GM10248 (cell line): ENCODE measurements around the gene RSAD1.

Source experiments
- CTCF ChIA-PET: fragments of 300-600 bp; sonication (Branson Sonifier 250); formaldehyde crosslinking; extraction: SDS; loops from one replicate; lab custom pipeline; 2021; ENCODE audit warnings: antibody characterized with exemption; lab: Yijun Ruan, JAX
- POLR2A ChIA-PET: fragments of 350-650 bp; sonication (Branson Sonifier 250); formaldehyde crosslinking; extraction: SDS; loops from one replicate; lab custom pipeline; 2020; ENCODE audit warnings: antibody characterized with exemption; lab: Yijun Ruan, JAX
- DNase-seq: peaks from one replicate; pipeline ENCODE4 v3.0.0; 2012; ENCODE audit errors: extremely low spot score
- CTCF ChIP-seq: IDR thresholded peaks from 2 replicates; pipeline ENCODE4 v1.5.1; 2012; ENCODE audit warnings: mild to moderate bottlenecking, low read depth; ENCODE audit errors: extremely low read depth, missing control alignments, control extremely low read depth

Gene RSAD1

DNA sequence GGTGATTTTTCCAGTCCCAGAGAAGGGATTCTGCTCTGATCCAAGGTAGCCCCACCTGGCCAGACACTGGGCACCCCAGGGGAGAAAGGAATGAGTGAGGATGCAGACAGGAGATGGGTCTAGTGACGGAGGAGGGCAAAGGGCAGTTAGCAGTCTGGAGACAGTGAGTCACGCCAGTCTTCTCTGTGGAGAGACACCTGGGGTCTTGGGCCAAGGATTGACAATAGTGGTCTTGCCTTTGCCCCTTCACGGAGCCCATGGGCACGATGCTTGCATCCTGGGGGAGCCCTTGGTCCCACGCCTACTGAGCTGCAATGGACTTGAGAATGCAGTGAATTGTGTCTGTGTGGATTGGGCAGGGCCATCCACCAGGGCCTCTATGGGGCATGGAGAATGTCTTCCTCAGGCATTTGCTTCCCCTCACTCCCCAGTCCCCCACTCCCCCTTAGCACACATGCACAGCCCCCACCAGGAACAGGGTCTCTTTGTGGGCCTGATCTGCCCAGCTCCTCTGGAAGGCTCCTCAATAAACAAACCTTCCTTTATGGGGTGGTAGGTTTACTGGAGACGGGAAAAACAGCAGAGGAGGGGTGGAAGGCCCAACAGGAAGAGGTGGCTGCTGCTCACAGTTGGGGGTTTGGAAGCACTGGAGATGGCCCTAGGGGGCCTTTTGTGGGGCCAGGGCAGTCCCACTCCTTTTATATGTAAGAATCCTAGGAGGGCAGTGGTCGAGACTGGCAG, 11.4 kb upstream of the RSAD1 start:
- ChIA-PET POLR2A (no interaction called here), CTCF (interaction anchor here (0.9 to 2.5 kb wide), 4 partner anchors 12 to 39 kb away, joined by 3 to 12 read pairs (median 4); partner anchors contain the start of gene RSAD1)
- DNase-seq, result no peak
- no peak for TF ChIP-seq CTCF

DNA sequence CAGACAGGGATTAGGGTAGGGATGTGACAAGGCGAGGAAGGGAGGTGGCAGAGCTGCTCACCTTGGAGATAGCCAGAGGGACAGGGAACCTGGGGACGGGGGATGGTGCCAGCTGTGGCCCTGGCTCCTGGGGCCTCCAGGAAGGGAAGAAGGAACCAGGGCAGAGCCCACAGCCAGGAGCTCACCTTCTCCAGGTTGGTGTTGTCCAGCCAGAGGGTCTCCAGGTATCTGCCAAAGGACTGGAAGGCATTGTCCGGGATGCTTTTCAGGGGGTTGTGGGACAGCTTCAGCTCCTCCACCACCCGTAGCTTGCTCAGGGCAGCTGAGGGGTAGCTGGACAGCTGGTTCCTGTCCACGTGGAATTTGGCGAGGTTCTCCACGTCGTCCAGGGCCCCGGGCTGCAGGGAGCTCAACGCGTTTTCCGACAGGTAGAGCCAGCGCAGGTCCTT, 10.8 kb upstream of the RSAD1 start:
- no peak for DNase-seq
- ChIA-PET POLR2A (no interaction called here), CTCF (interaction anchor here (0.9 to 2.5 kb wide), 5 partner anchors 11 to 71 kb away, joined by 3 to 12 read pairs (median 4); partner anchors contain the start of genes LRRC59 and RSAD1)
- no peak for TF ChIP-seq CTCF

DNA sequence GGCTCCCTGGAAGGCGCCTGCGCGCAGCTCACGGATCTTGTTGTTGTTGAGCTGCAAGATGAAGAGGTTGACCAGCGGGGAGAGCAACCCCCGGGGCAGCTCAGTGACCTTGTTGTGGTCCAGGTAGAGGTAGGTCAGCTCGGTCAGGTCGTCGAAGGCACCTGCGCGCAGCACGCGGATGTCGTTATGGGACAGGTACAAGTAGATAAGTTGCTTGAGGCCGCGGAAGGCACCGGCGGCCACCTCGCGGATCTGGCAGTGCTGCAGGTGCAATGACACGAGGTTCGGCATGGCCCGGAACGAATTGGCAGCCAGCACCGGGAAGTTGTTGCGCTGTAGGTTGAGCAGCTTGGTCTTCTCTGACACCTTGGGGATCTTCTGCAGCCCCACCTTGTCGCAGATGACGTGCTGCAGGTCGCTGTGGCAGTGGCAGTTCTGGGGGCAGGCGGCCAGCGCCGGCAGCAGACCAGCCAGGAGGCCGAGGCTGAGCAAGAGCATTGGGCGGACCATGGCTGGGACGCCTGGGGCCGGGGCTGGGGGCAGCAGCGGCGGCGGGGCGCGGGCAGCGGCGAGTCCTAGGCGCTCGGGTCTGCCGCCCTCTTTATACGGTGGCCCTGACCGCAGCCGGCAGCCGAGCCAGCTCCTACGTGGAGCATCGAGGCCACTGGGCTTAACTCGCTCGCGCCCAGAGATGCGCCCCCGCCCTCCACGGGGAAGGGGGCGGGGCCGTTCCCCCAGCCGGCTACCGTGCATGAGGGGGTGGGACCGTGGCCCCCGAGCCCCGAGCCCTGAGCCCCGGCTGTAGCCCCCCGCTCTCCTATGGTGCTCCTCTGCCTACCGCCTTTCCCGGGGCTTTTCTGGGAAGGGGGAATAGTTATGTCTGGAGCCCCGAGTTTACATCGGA, 10.1 kb upstream of the RSAD1 start, which contains the start of gene CHAD:
Gene CHAD (minus strand): TSS at position 577 of the 904 bp plus-strand sequence. CDS start 67 bp downstream, at position 510.
- DNase-seq, result no peak
- ChIA-PET POLR2A (no interaction called here), CTCF (interaction anchor here (0.9 to 2.5 kb wide), 5 partner anchors 11 to 71 kb away, joined by 3 to 12 read pairs (median 4); partner anchors contain the start of genes LRRC59 and RSAD1)
- no peak for TF ChIP-seq CTCF

DNA sequence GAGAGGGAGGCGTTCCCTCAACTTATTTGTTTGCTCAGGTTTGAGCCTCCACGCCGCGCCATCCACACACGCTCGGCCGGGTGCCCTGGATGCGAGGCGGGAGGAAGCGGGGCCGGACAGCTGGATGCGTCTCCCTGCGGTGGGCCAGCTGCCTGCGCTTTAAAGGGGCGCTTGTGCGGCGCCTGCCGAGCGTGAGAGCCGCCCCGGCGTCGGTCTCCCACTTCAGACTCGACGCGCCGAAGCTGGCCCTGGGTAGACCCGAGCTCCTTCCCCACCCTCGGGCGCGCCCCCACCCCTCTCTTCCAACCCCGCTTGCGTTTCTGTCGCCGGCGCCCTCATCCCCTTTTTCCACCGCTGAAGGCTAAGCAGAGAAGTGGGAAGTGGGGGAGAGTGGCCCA, 9.5 kb upstream of the RSAD1 start:
- no peak for DNase-seq
- CTCF ChIA-PET, result interaction anchor here (2.3 to 2.5 kb wide), 2 partner anchors 10 to 72 kb away, joined by 6 to 12 read pairs; partner anchors contain the start of genes LRRC59 and RSAD1
- no peak for TF ChIP-seq CTCF
- POLR2A ChIA-PET, result no interaction called here

- ChIA-PET POLR2A (no interaction called here), CTCF (interaction anchor here (0.6 to 2.3 kb wide), 4 partner anchors 9 to 72 kb away, joined by 3 to 8 read pairs (median 6); partner anchors contain the start of gene LRRC59)
These were observed 8.9 kb upstream of the RSAD1 start for GRCh38 chr17:50469671-50470305.

More at GRCh38 chr17:50469671-50470305, 8.9 kb upstream of the RSAD1 start:
- no peak for TF ChIP-seq CTCF
- DNase-seq, result no peak
